GM23338 (cell line): ENCODE results near the gene TMEM229B. TPM values are rescaled to one million over a fixed set of nuclear protein-coding genes. Genes with fewer than 3 reads are reported as not detected.

Experiments used
- ATAC-seq: fragments of 200-7000 bp; cut with Tn5 transposase; 3 replicates; pipeline ENCODE4 v1.9.1; 2020
- DNase-seq: peaks from one replicate; pipeline ENCODE4 v3.0.0-alpha.2; 2015; ENCODE audit warnings: low spot score
- H2AFZ ChIP-seq: fragments of 200-600 bp; sonication (generic); 2 replicates; pipeline ENCODE4 v1.8.0; 2016; ENCODE audit warnings: antibody characterized with exemption, mild to moderate bottlenecking, moderate library complexity
- H3F3A ChIP-seq: fragments of 200-600 bp; sonication (generic); replicated peaks from 2 replicates; pipeline ENCODE4 v1.8.0; 2017; ENCODE audit warnings: antibody characterized with exemption, mixed run types, low read depth
- H3K27ac ChIP-seq: fragments of 200-600 bp; sonication (generic); 2 replicates; pipeline ENCODE4 v1.6.1; 2016; ENCODE audit warnings: low read depth
- H3K27me3 ChIP-seq: fragments of 200-600 bp; sonication (generic); 2 replicates; pipeline ENCODE4 v1.8.0; 2016; ENCODE audit warnings: mild to moderate bottlenecking, mixed run types, moderate library complexity; ENCODE audit not compliant: insufficient read depth
- H3K36me3 ChIP-seq: fragments of 200-600 bp; sonication (generic); 2 replicates; pipeline ENCODE4 v1.8.0; 2016; ENCODE audit warnings: mild to moderate bottlenecking; ENCODE audit not compliant: insufficient read depth
- H3K4me1 ChIP-seq: fragments of 200-600 bp; sonication (generic); 2 replicates; pipeline ENCODE4 v1.8.0; 2016; ENCODE audit warnings: mild to moderate bottlenecking, moderate library complexity; ENCODE audit not compliant: insufficient read depth
- H3K4me2 ChIP-seq: fragments of 200-600 bp; sonication (generic); 2 replicates; pipeline ENCODE4 v1.7.1; 2017; ENCODE audit warnings: mixed run types
- H3K4me3 ChIP-seq: fragments of 200-600 bp; sonication (generic); 2 replicates; pipeline ENCODE4 v1.6.1; 2016; ENCODE audit warnings: mixed run types
- H3K79me2 ChIP-seq: fragments of 200-600 bp; sonication (generic); replicated peaks from 2 replicates; pipeline ENCODE4 v1.8.0; 2017; ENCODE audit warnings: mild to moderate bottlenecking; ENCODE audit not compliant: insufficient read depth
- H3K9me2 ChIP-seq: fragments of 200-600 bp; sonication (generic); 2 replicates; pipeline ENCODE4 v1.8.0; 2017; ENCODE audit not compliant: insufficient read depth
- H4K20me1 ChIP-seq: fragments of 200-600 bp; sonication (generic); replicated peaks from 2 replicates; pipeline ENCODE4 v1.8.0; 2017; ENCODE audit warnings: mild to moderate bottlenecking; ENCODE audit not compliant: insufficient read depth
- H3K27ac Mint-ChIP-seq: 2 replicates; pipeline ENCODE4 v1.8.0; 2020; ENCODE audit warnings: inconsistent platforms, mild to moderate bottlenecking, moderate library complexity, mixed read lengths
- H3K27me3 Mint-ChIP-seq: 3 replicates; pipeline ENCODE4 v1.8.0; 2022; ENCODE audit warnings: low read depth, mild to moderate bottlenecking, moderate library complexity, mixed read lengths, inconsistent platforms; ENCODE audit not compliant: insufficient read depth, poor library complexity
- H3K36me3 Mint-ChIP-seq: 3 replicates; pipeline ENCODE4 v1.8.0; 2021; ENCODE audit warnings: low read depth, mild to moderate bottlenecking, inconsistent platforms, moderate library complexity, mixed read lengths
- H3K4me1 Mint-ChIP-seq: 3 replicates; pipeline ENCODE4 v1.8.0; 2020; ENCODE audit warnings: mild to moderate bottlenecking, inconsistent platforms, mixed read lengths
- H3K4me3 Mint-ChIP-seq: 3 replicates; pipeline ENCODE4 v1.8.0; 2021; ENCODE audit warnings: moderate library complexity, mild to moderate bottlenecking, inconsistent platforms, mixed read lengths
- H3K9me3 Mint-ChIP-seq: 3 replicates; pipeline ENCODE4 v1.8.0; 2020; ENCODE audit warnings: moderate library complexity, mild to moderate bottlenecking, inconsistent platforms, mixed read lengths
- CREB1 ChIP-seq: fragments of 250-450 bp; sonication (Bioruptor Pico); IDR thresholded peaks from 2 replicates; pipeline ENCODE4 v1.5.0; 2020; ENCODE audit warnings: low read depth, mild to moderate bottlenecking, moderate library complexity
- EZH2 ChIP-seq: fragments of 200-600 bp; sonication (generic); IDR thresholded peaks from one replicate; pipeline ENCODE4 v1.8.0; 2017; ENCODE audit warnings: antibody characterized with exemption, mild to moderate bottlenecking, low read depth; ENCODE audit not compliant: unreplicated experiment
- POLR2AphosphoS5 ChIP-seq: IDR thresholded peaks from 2 replicates; pipeline ENCODE4 v1.6.1; 2016; ENCODE audit warnings: antibody characterized with exemption, low read depth
- STAT1 ChIP-seq: IDR thresholded peaks from one replicate; pipeline ENCODE4 v1.6.1; 2016; ENCODE audit warnings: antibody characterized with exemption; ENCODE audit not compliant: unreplicated experiment
- ZNF114 ChIP-seq: fragments of 250-450 bp; sonication (Bioruptor Pico); IDR thresholded peaks from 2 replicates; pipeline ENCODE4 v1.5.0; 2020; ENCODE audit warnings: mild to moderate bottlenecking, moderate library complexity
- ZNF331 ChIP-seq: fragments of 250-450 bp; sonication (Bioruptor Pico); IDR thresholded peaks from 2 replicates; pipeline ENCODE4 v1.5.0; 2020; ENCODE audit warnings: low read depth, mild to moderate bottlenecking, moderate library complexity
- polyA plus RNA-seq: library from polyadenylated mRNA; unstranded; fragments of >200 nt; fragmentation: Nextera tagmentation; extraction: Ambion mirVana; gene quantifications from 2 replicates; pipeline ENCODE4 v1.2.1, GENCODE V29; 2016
- total RNA-seq: library from RNA; depleted of rRNA; stranded (reverse); fragments of >200 nt; shearing (Covaris generic); gene quantifications from 2 replicates; pipeline ENCODE4 v1.2.3, GENCODE V29; 2014
- TF ChIP-seq, protein P1 (sequence below), 2 experiments: fragments of 200-600 bp in 1 of 2; sonication (generic) in 1 of 2; conservative IDR thresholded peaks; 2 replicates each; pipeline versions ENCODE4 v1.5.1 to v1.6.1; 2016 to 2017; ENCODE audit warnings: antibody characterized with exemption in 2 of 2, low read depth in 2 of 2, mild to moderate bottlenecking in 2 of 2, moderate library complexity in 1 of 2
- TF ChIP-seq, protein P2 (sequence below): IDR thresholded peaks from 2 replicates; pipeline ENCODE4 v1.6.1; 2016; ENCODE audit warnings: antibody characterized with exemption
- TF ChIP-seq, protein P3 (sequence below): fragments of 250-450 bp; sonication (Bioruptor Pico); IDR thresholded peaks from 2 replicates; pipeline ENCODE4 v1.5.0; 2020; ENCODE audit warnings: mild to moderate bottlenecking, moderate library complexity

Gene TMEM229B
- total and polyA plus RNA-seq, 2 experiments from 2014 or later, result 0.42 to 2.4 TPM

DNA sequence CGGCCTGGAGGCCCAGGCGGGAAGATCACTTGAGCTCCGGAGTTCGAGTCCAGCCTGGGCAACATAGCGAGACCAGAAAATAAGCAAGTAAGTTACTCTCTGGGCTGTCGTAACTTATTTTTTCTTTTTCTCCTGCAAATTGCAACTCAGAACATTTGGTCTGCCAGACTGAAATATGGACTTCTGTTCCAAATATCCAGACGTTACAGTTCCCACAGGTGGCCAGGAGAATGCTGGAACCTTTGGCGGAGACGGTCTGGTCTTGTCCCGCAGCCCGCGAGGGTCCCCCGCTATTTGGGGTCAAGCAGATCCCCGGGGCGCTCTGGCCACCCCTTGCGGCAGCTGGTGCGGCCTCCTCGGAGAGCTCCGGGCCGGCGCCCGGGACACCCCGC lies 44.1 kb upstream of the TMEM229B start:
- Histone ChIP-seq H3K27me3 (peaks cover 12% of the 10 kb centered on the region; the same call in 1 of the 2 replicates), H3K4me3 (peak overlapping the region; percentile 87), H3K4me1 (peaks cover 22% of the 10 kb centered on the region), H3K79me2 (peaks cover 10% of the 10 kb centered on the region; the same call in 1 of the 2 replicates), H3K9me2 (no peaks in the 10 kb centered on the region), H4K20me1 (no peaks in the 10 kb centered on the region), H3K36me3 (no peaks in the 10 kb centered on the region), H2AFZ (peak overlapping the region; percentile 97), H3K27ac (no peak overlapping the region), H3F3A (0 out of 2 replicates have a peak, but pooled peaks cover 10% of the 10 kb centered on the region), H3K4me2 (peak overlapping the region; percentile 95)
- peaks cover 13% of the 10 kb centered on the region for H3K4me1 Mint-ChIP-seq
- H3K36me3 Mint-ChIP-seq, result no peaks in the 10 kb centered on the region
- H3K27ac Mint-ChIP-seq, result no peak overlapping the region
- no peaks in the 10 kb centered on the region for H3K9me3 Mint-ChIP-seq
- H3K27me3 Mint-ChIP-seq, result peaks cover 19% of the 10 kb centered on the region
- no peak for ATAC-seq
- TF ChIP-seq, protein P1, sequence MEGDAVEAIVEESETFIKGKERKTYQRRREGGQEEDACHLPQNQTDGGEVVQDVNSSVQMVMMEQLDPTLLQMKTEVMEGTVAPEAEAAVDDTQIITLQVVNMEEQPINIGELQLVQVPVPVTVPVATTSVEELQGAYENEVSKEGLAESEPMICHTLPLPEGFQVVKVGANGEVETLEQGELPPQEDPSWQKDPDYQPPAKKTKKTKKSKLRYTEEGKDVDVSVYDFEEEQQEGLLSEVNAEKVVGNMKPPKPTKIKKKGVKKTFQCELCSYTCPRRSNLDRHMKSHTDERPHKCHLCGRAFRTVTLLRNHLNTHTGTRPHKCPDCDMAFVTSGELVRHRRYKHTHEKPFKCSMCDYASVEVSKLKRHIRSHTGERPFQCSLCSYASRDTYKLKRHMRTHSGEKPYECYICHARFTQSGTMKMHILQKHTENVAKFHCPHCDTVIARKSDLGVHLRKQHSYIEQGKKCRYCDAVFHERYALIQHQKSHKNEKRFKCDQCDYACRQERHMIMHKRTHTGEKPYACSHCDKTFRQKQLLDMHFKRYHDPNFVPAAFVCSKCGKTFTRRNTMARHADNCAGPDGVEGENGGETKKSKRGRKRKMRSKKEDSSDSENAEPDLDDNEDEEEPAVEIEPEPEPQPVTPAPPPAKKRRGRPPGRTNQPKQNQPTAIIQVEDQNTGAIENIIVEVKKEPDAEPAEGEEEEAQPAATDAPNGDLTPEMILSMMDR (conservative IDR thresholded peaks at IDR 0.05; ENCODE audit: low read depth in 2 of 2), result no peak
- TF ChIP-seq CREB1, result no peak
- no peak for TF ChIP-seq POLR2AphosphoS5
- TF ChIP-seq STAT1, result no peak
- TF ChIP-seq, protein P2, sequence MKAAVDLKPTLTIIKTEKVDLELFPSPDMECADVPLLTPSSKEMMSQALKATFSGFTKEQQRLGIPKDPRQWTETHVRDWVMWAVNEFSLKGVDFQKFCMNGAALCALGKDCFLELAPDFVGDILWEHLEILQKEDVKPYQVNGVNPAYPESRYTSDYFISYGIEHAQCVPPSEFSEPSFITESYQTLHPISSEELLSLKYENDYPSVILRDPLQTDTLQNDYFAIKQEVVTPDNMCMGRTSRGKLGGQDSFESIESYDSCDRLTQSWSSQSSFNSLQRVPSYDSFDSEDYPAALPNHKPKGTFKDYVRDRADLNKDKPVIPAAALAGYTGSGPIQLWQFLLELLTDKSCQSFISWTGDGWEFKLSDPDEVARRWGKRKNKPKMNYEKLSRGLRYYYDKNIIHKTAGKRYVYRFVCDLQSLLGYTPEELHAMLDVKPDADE, result no peak
- no peak for TF ChIP-seq ZNF114 (CRISPR knock-in tag)
- DNase-seq, result no peak
- H3K4me3 Mint-ChIP-seq, result peak overlapping the region; percentile 67

DNA sequence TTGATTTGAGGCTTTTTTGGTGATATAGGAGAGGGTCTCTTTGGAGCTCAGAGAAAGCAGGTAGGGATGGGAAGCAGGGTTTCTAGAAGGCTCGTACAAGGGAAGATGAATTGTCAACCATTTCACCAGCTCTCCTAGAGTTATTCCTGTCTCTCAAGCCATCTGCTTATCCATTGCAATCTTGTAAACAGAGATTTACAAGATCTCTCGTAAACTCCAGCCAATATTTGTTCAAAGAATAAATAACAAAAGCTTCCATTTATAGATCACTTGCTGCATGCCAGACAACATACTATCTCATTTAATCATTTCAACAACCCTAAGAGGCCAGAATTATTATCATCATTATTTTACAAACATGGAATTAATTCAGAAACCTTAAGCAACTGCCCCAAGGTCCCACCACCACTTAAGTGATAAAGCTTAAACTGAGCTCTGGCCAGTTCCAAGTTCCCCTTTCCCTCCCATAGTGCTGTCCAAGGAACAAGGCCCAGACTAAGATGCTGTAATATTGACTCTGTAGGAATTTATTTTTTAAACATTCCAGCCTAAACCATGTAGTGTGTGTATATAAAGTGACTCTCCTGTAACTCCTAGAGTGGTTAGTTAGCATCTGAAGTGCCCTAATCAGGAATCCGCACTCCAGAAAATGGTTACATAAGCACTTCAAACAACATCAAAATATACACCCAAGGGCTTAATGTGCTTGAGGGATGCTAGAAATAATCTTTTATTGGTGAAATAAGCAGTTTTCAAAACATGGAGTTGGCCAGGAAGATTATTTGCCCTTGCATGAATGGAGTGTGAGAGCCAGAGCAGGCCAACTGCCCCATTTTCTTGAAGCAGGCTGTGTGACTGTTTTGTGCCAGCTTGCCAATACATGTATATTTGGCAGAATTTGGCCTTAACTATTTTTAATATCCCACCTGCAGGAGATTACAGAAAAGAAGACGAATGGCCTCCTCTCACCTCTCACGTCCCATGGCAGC lies 41.7 kb upstream of the TMEM229B start:
- no peak overlapping the region for H2AFZ ChIP-seq
- DNase-seq (no peak), ATAC-seq (no peak)
- Mint-ChIP-seq H3K4me1 (peaks cover 18% of the 10 kb centered on the region), H3K36me3 (no peaks in the 10 kb centered on the region), H3K4me3 (no peak overlapping the region), H3K27me3 (peaks cover 19% of the 10 kb centered on the region), H3K9me3 (no peaks in the 10 kb centered on the region), H3K27ac (no peak overlapping the region)
- H3K4me1 ChIP-seq, result peaks cover 22% of the 10 kb centered on the region
- peaks cover 12% of the 10 kb centered on the region; the same call in 1 of the 2 replicates for H3K27me3 ChIP-seq
- H3K79me2 ChIP-seq, result peaks cover 10% of the 10 kb centered on the region; the same call in 1 of the 2 replicates
- H3K36me3 ChIP-seq, result no peaks in the 10 kb centered on the region
- no peak overlapping the region for H3K27ac ChIP-seq
- TF ChIP-seq ZNF331 (no peak), POLR2AphosphoS5 (no peak), STAT1 (no peak), EZH2 (no peak), CREB1 (no peak)
- TF ChIP-seq, protein P3, sequence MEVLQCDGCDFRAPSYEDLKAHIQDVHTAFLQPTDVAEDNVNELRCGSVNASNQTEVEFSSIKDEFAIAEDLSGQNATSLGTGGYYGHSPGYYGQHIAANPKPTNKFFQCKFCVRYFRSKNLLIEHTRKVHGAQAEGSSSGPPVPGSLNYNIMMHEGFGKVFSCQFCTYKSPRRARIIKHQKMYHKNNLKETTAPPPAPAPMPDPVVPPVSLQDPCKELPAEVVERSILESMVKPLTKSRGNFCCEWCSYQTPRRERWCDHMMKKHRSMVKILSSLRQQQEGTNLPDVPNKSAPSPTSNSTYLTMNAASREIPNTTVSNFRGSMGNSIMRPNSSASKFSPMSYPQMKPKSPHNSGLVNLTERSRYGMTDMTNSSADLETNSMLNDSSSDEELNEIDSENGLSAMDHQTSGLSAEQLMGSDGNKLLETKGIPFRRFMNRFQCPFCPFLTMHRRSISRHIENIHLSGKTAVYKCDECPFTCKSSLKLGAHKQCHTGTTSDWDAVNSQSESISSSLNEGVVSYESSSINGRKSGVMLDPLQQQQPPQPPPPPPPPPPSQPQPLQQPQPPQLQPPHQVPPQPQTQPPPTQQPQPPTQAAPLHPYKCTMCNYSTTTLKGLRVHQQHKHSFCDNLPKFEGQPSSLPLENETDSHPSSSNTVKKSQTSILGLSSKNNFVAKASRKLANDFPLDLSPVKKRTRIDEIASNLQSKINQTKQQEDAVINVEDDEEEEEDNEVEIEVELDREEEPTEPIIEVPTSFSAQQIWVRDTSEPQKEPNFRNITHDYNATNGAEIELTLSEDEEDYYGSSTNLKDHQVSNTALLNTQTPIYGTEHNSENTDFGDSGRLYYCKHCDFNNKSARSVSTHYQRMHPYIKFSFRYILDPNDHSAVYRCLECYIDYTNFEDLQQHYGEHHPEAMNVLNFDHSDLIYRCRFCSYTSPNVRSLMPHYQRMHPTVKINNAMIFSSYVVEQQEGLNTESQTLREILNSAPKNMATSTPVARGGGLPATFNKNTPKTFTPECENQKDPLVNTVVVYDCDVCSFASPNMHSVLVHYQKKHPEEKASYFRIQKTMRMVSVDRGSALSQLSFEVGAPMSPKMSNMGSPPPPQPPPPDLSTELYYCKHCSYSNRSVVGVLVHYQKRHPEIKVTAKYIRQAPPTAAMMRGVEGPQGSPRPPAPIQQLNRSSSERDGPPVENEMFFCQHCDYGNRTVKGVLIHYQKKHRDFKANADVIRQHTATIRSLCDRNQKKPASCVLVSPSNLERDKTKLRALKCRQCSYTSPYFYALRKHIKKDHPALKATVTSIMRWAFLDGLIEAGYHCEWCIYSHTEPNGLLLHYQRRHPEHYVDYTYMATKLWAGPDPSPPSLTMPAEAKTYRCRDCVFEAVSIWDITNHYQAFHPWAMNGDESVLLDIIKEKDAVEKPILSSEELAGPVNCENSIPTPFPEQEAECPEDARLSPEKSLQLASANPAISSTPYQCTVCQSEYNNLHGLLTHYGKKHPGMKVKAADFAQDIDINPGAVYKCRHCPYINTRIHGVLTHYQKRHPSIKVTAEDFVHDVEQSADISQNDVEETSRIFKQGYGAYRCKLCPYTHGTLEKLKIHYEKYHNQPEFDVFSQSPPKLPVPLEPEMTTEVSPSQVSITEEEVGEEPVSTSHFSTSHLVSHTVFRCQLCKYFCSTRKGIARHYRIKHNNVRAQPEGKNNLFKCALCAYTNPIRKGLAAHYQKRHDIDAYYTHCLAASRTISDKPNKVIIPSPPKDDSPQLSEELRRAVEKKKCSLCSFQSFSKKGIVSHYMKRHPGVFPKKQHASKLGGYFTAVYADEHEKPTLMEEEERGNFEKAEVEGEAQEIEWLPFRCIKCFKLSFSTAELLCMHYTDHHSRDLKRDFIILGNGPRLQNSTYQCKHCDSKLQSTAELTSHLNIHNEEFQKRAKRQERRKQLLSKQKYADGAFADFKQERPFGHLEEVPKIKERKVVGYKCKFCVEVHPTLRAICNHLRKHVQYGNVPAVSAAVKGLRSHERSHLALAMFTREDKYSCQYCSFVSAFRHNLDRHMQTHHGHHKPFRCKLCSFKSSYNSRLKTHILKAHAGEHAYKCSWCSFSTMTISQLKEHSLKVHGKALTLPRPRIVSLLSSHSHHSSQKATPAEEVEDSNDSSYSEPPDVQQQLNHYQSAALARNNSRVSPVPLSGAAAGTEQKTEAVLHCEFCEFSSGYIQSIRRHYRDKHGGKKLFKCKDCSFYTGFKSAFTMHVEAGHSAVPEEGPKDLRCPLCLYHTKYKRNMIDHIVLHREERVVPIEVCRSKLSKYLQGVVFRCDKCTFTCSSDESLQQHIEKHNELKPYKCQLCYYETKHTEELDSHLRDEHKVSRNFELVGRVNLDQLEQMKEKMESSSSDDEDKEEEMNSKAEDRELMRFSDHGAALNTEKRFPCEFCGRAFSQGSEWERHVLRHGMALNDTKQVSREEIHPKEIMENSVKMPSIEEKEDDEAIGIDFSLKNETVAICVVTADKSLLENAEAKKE (CRISPR knock-in tag), result no peak
- no peak overlapping the region for H3K4me2 ChIP-seq
- H3K4me3 ChIP-seq, result no peak overlapping the region
- 0 out of 2 replicates have a peak, but pooled peaks cover 10% of the 10 kb centered on the region for H3F3A ChIP-seq
- no peaks in the 10 kb centered on the region for H4K20me1 ChIP-seq
- no peaks in the 10 kb centered on the region for H3K9me2 ChIP-seq
